Mesothelial cell of epicardium (in vitro differentiated cells): ENCODE measurements around the gene ZC3H12A. TPM values are rescaled to one million over a fixed set of nuclear protein-coding genes. Genes with fewer than 3 reads are reported as not detected.

ENCODE experiments used
- DNase-seq, 2 experiments: peaks; one replicate each; pipeline ENCODE4 v3.0.0; 2021; ENCODE audit warnings: low spot score in 2 of 2; ENCODE audit not compliant: unreplicated experiment in 2 of 2
- H3K27ac Mint-ChIP-seq: 2 replicates; pipeline ENCODE4 v1.8.0; 2021; ENCODE audit warnings: mixed read lengths
- H3K27me3 Mint-ChIP-seq: 2 replicates; pipeline ENCODE4 v1.8.0; 2021; ENCODE audit warnings: low read depth, mixed read lengths
- H3K36me3 Mint-ChIP-seq: 2 replicates; pipeline ENCODE4 v1.8.0; 2021; ENCODE audit warnings: mixed read lengths
- H3K4me1 Mint-ChIP-seq: 2 replicates; pipeline ENCODE4 v1.8.0; 2021; ENCODE audit warnings: mixed read lengths
- H3K4me3 Mint-ChIP-seq: 2 replicates; pipeline ENCODE4 v1.8.0; 2021; ENCODE audit warnings: mild to moderate bottlenecking, moderate library complexity, mixed read lengths
- H3K9me3 Mint-ChIP-seq: 2 replicates; pipeline ENCODE4 v1.8.0; 2021; ENCODE audit warnings: mixed read lengths
- CTCF ChIP-seq: fragments of 200-600 bp; sonication (generic); IDR thresholded peaks from one replicate; pipeline ENCODE4 v1.5.0; 2021; ENCODE audit warnings: antibody characterized with exemption; ENCODE audit not compliant: unreplicated experiment
- total RNA-seq: library from RNA; stranded (reverse); gene quantifications from 3 replicates; pipeline ENCODE4 v1.2.1, GENCODE V29; 2021

The ZC3H12A gene
- total RNA-seq, 1 donor from 2014 or later, result 8.9 TPM

DNA sequence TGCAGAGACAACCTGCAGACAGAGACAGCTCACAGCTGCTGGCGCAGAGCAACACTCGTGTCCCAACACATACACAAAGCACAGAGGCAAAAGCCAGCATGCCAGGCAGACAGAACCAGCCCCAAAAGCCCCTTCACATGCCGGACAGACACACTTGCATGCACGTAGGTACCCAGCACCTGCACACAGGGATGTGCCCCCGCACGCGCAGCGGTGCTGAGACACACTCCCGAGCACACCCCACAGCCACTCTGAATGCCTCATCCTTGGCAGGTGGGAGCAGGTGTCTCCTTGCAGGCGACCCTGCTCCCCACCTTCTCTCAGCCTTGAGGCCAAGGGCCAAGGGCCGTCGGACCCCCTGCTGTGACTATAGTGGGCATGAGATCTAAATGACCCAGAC is 41.2 kb upstream of the ZC3H12A start:
- no peak overlapping the region for H3K27ac Mint-ChIP-seq
- H3K27me3 Mint-ChIP-seq, result peaks cover 54% of the 10 kb centered on the region
- no peak for TF ChIP-seq CTCF
- no peak overlapping the region for H3K4me3 Mint-ChIP-seq
- H3K4me1 Mint-ChIP-seq, result no peaks in the 10 kb centered on the region
- DNase-seq, result no peak
- H3K36me3 Mint-ChIP-seq, result no peaks in the 10 kb centered on the region
- H3K9me3 Mint-ChIP-seq, result no peaks in the 10 kb centered on the region

DNA sequence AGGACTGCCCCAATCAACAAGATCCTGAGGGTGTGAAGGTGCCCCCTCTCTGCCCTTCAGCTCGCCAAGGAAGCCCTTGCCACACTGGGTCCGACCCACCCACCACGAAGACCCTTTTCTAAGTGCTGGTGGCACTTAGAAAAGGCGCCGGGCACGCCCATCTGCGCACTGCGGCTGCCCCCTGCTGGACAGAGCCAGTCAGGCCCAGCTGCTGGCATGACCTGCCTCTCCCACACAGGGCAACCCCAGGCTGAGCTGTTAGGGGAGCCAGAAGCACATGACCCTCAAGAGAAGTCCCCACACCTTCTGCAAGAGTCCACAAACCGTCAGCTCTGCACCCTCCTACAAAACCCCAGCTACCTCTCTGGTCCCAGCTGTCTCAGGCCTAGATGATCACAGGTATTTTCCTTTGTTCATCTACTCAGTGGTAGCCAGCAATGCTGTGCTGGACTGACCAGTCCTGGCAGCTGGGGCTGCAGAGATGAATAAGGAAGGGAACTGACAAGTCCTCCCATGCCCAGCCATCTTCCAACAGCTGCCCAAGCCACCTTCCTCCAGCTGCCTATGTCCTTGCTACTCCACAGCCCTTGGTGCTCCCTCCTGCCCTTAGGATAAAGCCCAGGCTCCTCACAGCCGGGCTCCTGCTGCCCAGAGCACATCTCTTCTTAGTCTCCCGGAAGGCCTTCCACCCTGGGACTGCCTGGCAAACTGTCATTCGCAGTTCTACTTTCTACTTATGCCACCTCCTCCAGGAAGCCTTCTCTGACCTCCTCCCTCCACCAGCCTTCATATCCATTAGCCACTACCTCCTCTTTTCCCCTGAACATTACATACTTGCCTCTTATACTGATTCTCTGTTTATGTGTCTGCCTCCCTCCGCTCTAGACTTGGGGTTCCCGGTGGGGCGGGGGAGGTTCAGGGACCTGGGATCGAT is 39.8 kb upstream of the ZC3H12A start:
- no peak overlapping the region for H3K4me3 Mint-ChIP-seq
- peaks cover 55% of the 10 kb centered on the region for H3K27me3 Mint-ChIP-seq
- H3K36me3 Mint-ChIP-seq, result no peaks in the 10 kb centered on the region
- H3K4me1 Mint-ChIP-seq, result no peaks in the 10 kb centered on the region
- TF ChIP-seq CTCF, result peak; percentile 86
- H3K9me3 Mint-ChIP-seq, result no peaks in the 10 kb centered on the region
- no peak overlapping the region for H3K27ac Mint-ChIP-seq
- peak; percentile 56 to 86 for DNase-seq

DNA sequence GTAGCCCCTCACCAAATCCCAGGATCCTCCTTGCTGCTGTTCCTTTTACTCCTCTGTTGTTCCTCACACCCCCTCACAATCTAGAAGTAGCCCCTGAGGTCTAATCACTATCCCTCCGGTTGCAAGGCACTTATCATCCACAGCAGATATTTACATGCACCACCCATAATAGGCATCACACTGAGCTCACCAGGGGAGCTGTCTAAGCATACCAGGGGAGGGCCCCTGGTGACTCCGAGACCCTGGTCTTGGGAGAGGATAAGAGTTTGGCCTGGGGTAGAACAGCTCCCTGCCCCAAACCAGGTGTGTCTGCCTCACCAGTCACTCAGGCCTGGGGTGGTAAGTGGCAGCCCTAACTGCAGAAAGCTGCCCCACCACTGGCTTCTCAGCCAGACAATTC is 37.3 kb upstream of the ZC3H12A start:
- no peak overlapping the region for H3K27ac Mint-ChIP-seq
- no peaks in the 10 kb centered on the region for H3K4me1 Mint-ChIP-seq
- peaks cover 50% of the 10 kb centered on the region for H3K27me3 Mint-ChIP-seq
- no peaks in the 10 kb centered on the region for H3K9me3 Mint-ChIP-seq
- DNase-seq, result no peak
- H3K36me3 Mint-ChIP-seq, result no peaks in the 10 kb centered on the region
- no peak for TF ChIP-seq CTCF
- no peak overlapping the region for H3K4me3 Mint-ChIP-seq

- Mint-ChIP-seq H3K27ac (no peak overlapping the region), H3K27me3 (peaks cover 56% of the 10 kb centered on the region), H3K36me3 (no peaks in the 10 kb centered on the region), H3K4me1 (no peaks in the 10 kb centered on the region), H3K4me3 (no peak overlapping the region), H3K9me3 (no peaks in the 10 kb centered on the region)
- TF ChIP-seq CTCF, result no peak
- DNase-seq, result no peak
Observed at GRCh38 chr1:37438037-37438868, 36.1 kb upstream of the ZC3H12A start.

- peaks cover 62% of the 10 kb centered on the region for H3K27me3 Mint-ChIP-seq
Observed at GRCh38 chr1:37438869-37439343, 35.5 kb upstream of the ZC3H12A start.

More at GRCh38 chr1:37438869-37439343, 35.5 kb upstream of the ZC3H12A start:
- Mint-ChIP-seq H3K27ac (no peak overlapping the region), H3K9me3 (no peaks in the 10 kb centered on the region), H3K4me3 (no peak overlapping the region), H3K36me3 (no peaks in the 10 kb centered on the region), H3K4me1 (no peaks in the 10 kb centered on the region)
- no peak for DNase-seq
- no peak for TF ChIP-seq CTCF
